Activated naive CD8-positive, alpha-beta T cell (primary cell): Measurements from ENCODE around the gene MYD88.

Experiments
- H3K27ac Mint-ChIP-seq: one replicate; pipeline ENCODE4 v1.8.0; 2021; ENCODE audit warnings: mixed read lengths
- H3K27me3 Mint-ChIP-seq: one replicate; pipeline ENCODE4 v1.8.0; 2021; ENCODE audit warnings: mixed read lengths
- H3K36me3 Mint-ChIP-seq: one replicate; pipeline ENCODE4 v1.8.0; 2021; ENCODE audit warnings: mixed read lengths
- H3K4me1 Mint-ChIP-seq: one replicate; pipeline ENCODE4 v1.8.0; 2021; ENCODE audit warnings: low read depth, mixed read lengths
- H3K4me3 Mint-ChIP-seq: one replicate; pipeline ENCODE4 v1.8.0; 2021; ENCODE audit warnings: mild to moderate bottlenecking, mixed read lengths
- H3K9me3 Mint-ChIP-seq: one replicate; pipeline ENCODE4 v1.8.0; 2021; ENCODE audit warnings: low read depth, mixed read lengths

MYD88 gene

GRCh38 chr3:38138349-38139190, at the start of gene MYD88:
Gene MYD88, plus strand, starts transcription at chr3:38138661. Its CDS starts 40 bp downstream, at chr3:38138701.
- Mint-ChIP-seq H3K36me3 (peaks cover 4% of the 10 kb centered on the region), H3K4me1 (peaks cover 58% of the 10 kb centered on the region), H3K4me3 (peak within 1 kb of the TSS; percentile 94), H3K9me3 (no peaks in the 10 kb centered on the region), H3K27me3 (no peaks in the 10 kb centered on the region), H3K27ac (peak within 1 kb of the TSS; percentile 97)

GRCh38 chr3:38089163-38089562, 49.3 kb upstream of the MYD88 start:
- H3K27ac Mint-ChIP-seq: no peak overlapping the region
- H3K27me3 Mint-ChIP-seq: no peaks in the 10 kb centered on the region
- peaks cover 1% of the 10 kb centered on the region for H3K9me3 Mint-ChIP-seq
- H3K36me3 Mint-ChIP-seq: no peaks in the 10 kb centered on the region
- no peaks in the 10 kb centered on the region for H3K4me1 Mint-ChIP-seq
- H3K4me3 Mint-ChIP-seq: no peak overlapping the region

- no peaks in the 10 kb centered on the region for H3K27me3 Mint-ChIP-seq
- no peak overlapping the region for H3K4me3 Mint-ChIP-seq
- no peaks in the 10 kb centered on the region for H3K9me3 Mint-ChIP-seq
- no peaks in the 10 kb centered on the region for H3K4me1 Mint-ChIP-seq
- H3K36me3 Mint-ChIP-seq: no peaks in the 10 kb centered on the region
- H3K27ac Mint-ChIP-seq: no peak overlapping the region
These were observed 48.0 kb upstream of the MYD88 start for GRCh38 chr3:38090453-38090852.

GRCh38 chr3:38094999-38095398, 43.5 kb upstream of the MYD88 start:
- H3K27me3 Mint-ChIP-seq: peaks cover 2% of the 10 kb centered on the region
- no peak overlapping the region for H3K27ac Mint-ChIP-seq
- no peak overlapping the region for H3K4me3 Mint-ChIP-seq
- H3K9me3 Mint-ChIP-seq: no peaks in the 10 kb centered on the region
- H3K36me3 Mint-ChIP-seq: no peaks in the 10 kb centered on the region
- no peaks in the 10 kb centered on the region for H3K4me1 Mint-ChIP-seq

GRCh38 chr3:38095669-38096483, 42.6 kb upstream of the MYD88 start:
- Mint-ChIP-seq H3K27me3 (peaks cover 2% of the 10 kb centered on the region), H3K4me1 (no peaks in the 10 kb centered on the region), H3K36me3 (no peaks in the 10 kb centered on the region), H3K27ac (no peak overlapping the region), H3K4me3 (no peak overlapping the region), H3K9me3 (no peaks in the 10 kb centered on the region)

- Mint-ChIP-seq H3K9me3 (no peaks in the 10 kb centered on the region), H3K4me1 (no peaks in the 10 kb centered on the region), H3K4me3 (no peak overlapping the region), H3K36me3 (no peaks in the 10 kb centered on the region), H3K27me3 (peaks cover 2% of the 10 kb centered on the region), H3K27ac (no peak overlapping the region)
These were observed 40.8 kb upstream of the MYD88 start for GRCh38 chr3:38097446-38098375.

GRCh38 chr3:38098376-38098723, 40.1 kb upstream of the MYD88 start:
- H3K36me3 Mint-ChIP-seq: no peaks in the 10 kb centered on the region
- H3K4me1 Mint-ChIP-seq: no peaks in the 10 kb centered on the region
- H3K4me3 Mint-ChIP-seq: no peak overlapping the region
- no peaks in the 10 kb centered on the region for H3K9me3 Mint-ChIP-seq
- peaks cover 2% of the 10 kb centered on the region for H3K27me3 Mint-ChIP-seq
- no peak overlapping the region for H3K27ac Mint-ChIP-seq

GRCh38 chr3:38099518-38099917, 38.9 kb upstream of the MYD88 start:
- Mint-ChIP-seq H3K36me3 (no peaks in the 10 kb centered on the region), H3K4me3 (no peak overlapping the region), H3K9me3 (no peaks in the 10 kb centered on the region), H3K27me3 (peaks cover 2% of the 10 kb centered on the region), H3K4me1 (no peaks in the 10 kb centered on the region), H3K27ac (no peak overlapping the region)

GRCh38 chr3:38100498-38100897, 38.0 kb upstream of the MYD88 start:
- no peaks in the 10 kb centered on the region for H3K4me1 Mint-ChIP-seq
- H3K27me3 Mint-ChIP-seq: peaks cover 4% of the 10 kb centered on the region
- H3K4me3 Mint-ChIP-seq: no peak overlapping the region
- no peak overlapping the region for H3K27ac Mint-ChIP-seq
- peaks cover 7% of the 10 kb centered on the region for H3K9me3 Mint-ChIP-seq
- H3K36me3 Mint-ChIP-seq: peaks cover 5% of the 10 kb centered on the region

- Mint-ChIP-seq H3K27ac (no peak overlapping the region), H3K9me3 (peaks cover 11% of the 10 kb centered on the region), H3K4me3 (no peak overlapping the region), H3K27me3 (peaks cover 4% of the 10 kb centered on the region), H3K36me3 (peaks cover 10% of the 10 kb centered on the region), H3K4me1 (no peaks in the 10 kb centered on the region)
These were observed 36.5 kb upstream of the MYD88 start for GRCh38 chr3:38101811-38102443.

- H3K4me1 Mint-ChIP-seq: no peaks in the 10 kb centered on the region
- H3K27ac Mint-ChIP-seq: no peak overlapping the region
- peaks cover 11% of the 10 kb centered on the region for H3K9me3 Mint-ChIP-seq
- H3K36me3 Mint-ChIP-seq: peaks cover 10% of the 10 kb centered on the region
- no peak overlapping the region for H3K4me3 Mint-ChIP-seq
- peaks cover 4% of the 10 kb centered on the region for H3K27me3 Mint-ChIP-seq
These were observed 36.0 kb upstream of the MYD88 start for GRCh38 chr3:38102444-38102814.

GRCh38 chr3:38105525-38105924, 32.9 kb upstream of the MYD88 start:
- Mint-ChIP-seq H3K9me3 (peaks cover 11% of the 10 kb centered on the region), H3K27ac (no peak overlapping the region), H3K4me3 (no peak overlapping the region), H3K36me3 (peaks cover 10% of the 10 kb centered on the region), H3K27me3 (peaks cover 2% of the 10 kb centered on the region), H3K4me1 (no peaks in the 10 kb centered on the region)

GRCh38 chr3:38107911-38108648, 30.4 kb upstream of the MYD88 start:
- Mint-ChIP-seq H3K9me3 (peaks cover 11% of the 10 kb centered on the region), H3K27ac (no peak overlapping the region), H3K36me3 (peaks cover 10% of the 10 kb centered on the region), H3K4me3 (no peak overlapping the region), H3K4me1 (no peaks in the 10 kb centered on the region), H3K27me3 (peaks cover 2% of the 10 kb centered on the region)
